Upper lobe of right lung (tissue), 1 donor: ENCODE measurements around the gene SYNDIG1. TPM values are rescaled to one million over a fixed set of nuclear protein-coding genes. Genes with fewer than 3 reads are reported as not detected.

Experiments
- ATAC-seq: fragments of 200-7000 bp; cut with Tn5 transposase; one replicate; pipeline ENCODE4 v1.9.1; 2020; ENCODE audit warnings: mild to moderate bottlenecking, moderate library complexity
- DNase-seq: peaks from one replicate; pipeline ENCODE4 v3.0.0-alpha.2; 2020
- H3K27ac ChIP-seq: fragments of 200-600 bp; one replicate; pipeline ENCODE4 v1.8.0; 2022
- H3K27me3 ChIP-seq: fragments of 200-600 bp; one replicate; pipeline ENCODE4 v1.8.0; 2022; ENCODE audit warnings: mild to moderate bottlenecking
- H3K36me3 ChIP-seq: fragments of 200-600 bp; one replicate; pipeline ENCODE4 v1.8.0; 2022
- H3K4me1 ChIP-seq: fragments of 200-600 bp; one replicate; pipeline ENCODE4 v1.8.0; 2022
- H3K4me3 ChIP-seq: fragments of 200-600 bp; one replicate; pipeline ENCODE4 v1.8.0; 2022; ENCODE audit warnings: mild to moderate bottlenecking
- H3K9me3 ChIP-seq: fragments of 200-600 bp; one replicate; pipeline ENCODE4 v1.8.0; 2022
- intact Hi-C: fragments of 100-400 bp; cut with DNase I; formaldehyde crosslinking; loops from one replicate; pipeline ENCODE4 v1.11.0; 2022
- total RNA-seq: library from RNA; stranded (reverse); fragmentation: NEBNext Ultra II Directional; extraction: Animal tissue kit (Norgen Biotek cat#: 25700); gene quantifications from one replicate; pipeline ENCODE4 v1.2.1, GENCODE V29; 2021
- TF ChIP-seq, protein P1 (sequence below): fragments of 200-600 bp; IDR thresholded peaks from one replicate; pipeline ENCODE4 v1.8.0; 2022; ENCODE audit warnings: antibody characterized with exemption
- donor health status: DM: no; HTN: yes; CAD: no; lungs with severe emphysema.

The SYNDIG1 gene
- total RNA-seq, 1 donor from 2014 or later: not detected

DNA sequence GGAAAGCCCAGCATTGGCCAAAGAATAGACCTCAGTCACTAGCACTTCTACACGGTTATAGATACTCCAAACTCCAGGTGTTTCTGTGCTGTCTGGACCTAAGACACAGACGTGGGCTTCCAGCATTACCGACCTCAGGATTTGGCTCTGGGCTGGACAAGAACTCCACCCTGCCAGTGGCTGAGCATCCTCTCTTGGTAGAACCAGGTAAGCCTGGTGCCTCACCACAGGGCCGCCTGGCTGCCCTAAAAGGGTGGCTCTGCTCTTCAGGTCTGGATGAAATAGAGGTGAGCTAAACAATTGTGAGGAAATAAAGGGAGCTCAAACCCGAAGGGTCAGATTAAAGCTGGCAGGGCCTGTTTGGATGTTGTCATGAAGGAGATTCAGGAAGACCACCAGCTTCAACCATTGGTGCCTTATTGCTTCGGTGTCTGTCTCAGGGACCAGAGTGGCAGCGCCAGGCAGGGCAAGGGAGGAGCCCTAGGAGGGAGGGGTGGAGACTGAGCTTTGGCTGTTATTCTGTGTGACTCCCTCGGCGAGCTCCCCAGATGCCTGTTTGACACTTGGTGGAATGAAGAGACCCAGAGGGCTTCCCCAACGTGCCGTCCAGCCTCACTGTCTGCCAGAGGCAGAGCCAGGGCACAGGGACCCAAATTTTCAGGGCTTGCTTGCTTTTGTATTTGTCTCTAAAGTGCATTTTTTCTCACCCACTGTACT, 8.6 kb downstream of the SYNDIG1 start:
- no peaks in the 10 kb centered on the region for H3K9me3 ChIP-seq
- H3K27me3 ChIP-seq: peaks cover 17% of the 10 kb centered on the region
- no peak overlapping the region for H3K27ac ChIP-seq
- TF ChIP-seq, protein P1, sequence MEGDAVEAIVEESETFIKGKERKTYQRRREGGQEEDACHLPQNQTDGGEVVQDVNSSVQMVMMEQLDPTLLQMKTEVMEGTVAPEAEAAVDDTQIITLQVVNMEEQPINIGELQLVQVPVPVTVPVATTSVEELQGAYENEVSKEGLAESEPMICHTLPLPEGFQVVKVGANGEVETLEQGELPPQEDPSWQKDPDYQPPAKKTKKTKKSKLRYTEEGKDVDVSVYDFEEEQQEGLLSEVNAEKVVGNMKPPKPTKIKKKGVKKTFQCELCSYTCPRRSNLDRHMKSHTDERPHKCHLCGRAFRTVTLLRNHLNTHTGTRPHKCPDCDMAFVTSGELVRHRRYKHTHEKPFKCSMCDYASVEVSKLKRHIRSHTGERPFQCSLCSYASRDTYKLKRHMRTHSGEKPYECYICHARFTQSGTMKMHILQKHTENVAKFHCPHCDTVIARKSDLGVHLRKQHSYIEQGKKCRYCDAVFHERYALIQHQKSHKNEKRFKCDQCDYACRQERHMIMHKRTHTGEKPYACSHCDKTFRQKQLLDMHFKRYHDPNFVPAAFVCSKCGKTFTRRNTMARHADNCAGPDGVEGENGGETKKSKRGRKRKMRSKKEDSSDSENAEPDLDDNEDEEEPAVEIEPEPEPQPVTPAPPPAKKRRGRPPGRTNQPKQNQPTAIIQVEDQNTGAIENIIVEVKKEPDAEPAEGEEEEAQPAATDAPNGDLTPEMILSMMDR: no peak
- intact Hi-C loops: no loop called here
- no peak for ATAC-seq
- no peak overlapping the region for H3K4me3 ChIP-seq
- H3K36me3 ChIP-seq: no peaks in the 10 kb centered on the region
- DNase-seq: no peak
- H3K4me1 ChIP-seq: no peaks in the 10 kb centered on the region

DNA sequence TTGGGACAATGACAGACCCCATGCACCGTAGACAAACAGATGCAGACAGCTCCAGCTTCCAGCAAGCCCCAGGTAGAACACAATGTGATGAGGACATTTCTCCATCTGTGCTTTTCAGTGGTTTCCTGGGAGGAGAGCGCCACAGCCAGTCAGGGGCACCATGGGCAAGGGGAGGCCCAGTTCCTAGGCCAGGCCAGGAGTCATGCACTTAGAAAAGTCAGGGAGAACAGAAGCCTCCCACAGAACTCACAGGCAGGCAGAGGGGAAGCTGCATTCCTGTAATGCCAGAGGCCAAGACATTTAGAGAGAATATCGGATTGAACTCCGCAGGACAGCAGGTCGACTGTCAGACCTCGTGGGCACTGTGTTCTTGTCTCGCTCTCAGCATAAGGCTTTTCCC, 9.2 kb downstream of the SYNDIG1 start:
- ATAC-seq (no peak), DNase-seq (no peak)
- Histone ChIP-seq H3K4me1 (no peaks in the 10 kb centered on the region), H3K4me3 (no peak overlapping the region), H3K36me3 (no peaks in the 10 kb centered on the region), H3K27ac (no peak overlapping the region), H3K27me3 (peaks cover 11% of the 10 kb centered on the region), H3K9me3 (no peaks in the 10 kb centered on the region)
- intact Hi-C loops: no loop called here
- TF ChIP-seq, protein P1: no peak

DNA sequence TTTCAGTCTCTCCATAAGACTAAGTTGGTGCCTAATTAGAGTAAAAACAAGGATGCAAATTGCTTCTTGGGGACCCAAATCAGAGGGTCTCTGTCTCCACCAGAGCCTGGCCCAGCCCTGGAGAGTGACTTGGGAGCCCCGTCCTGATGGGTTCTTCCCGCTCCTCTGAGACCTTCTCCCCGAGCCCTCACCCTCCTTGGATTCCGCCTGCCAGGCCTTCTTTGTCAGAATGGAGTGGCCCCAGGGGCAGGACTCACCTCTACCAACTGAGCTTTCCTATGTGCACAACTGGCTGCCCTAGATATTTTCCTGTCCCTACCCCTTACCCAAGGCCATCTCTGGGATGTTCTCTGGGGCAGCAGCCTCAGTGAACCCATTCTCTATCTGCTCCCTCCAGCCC, 9.7 kb downstream of the SYNDIG1 start:
- H3K4me1 ChIP-seq: no peaks in the 10 kb centered on the region
- intact Hi-C loops: no loop called here
- H3K27ac ChIP-seq: no peak overlapping the region
- no peak for DNase-seq
- H3K27me3 ChIP-seq: peaks cover 9% of the 10 kb centered on the region
- H3K9me3 ChIP-seq: no peaks in the 10 kb centered on the region
- no peaks in the 10 kb centered on the region for H3K36me3 ChIP-seq
- ATAC-seq: no peak
- H3K4me3 ChIP-seq: no peak overlapping the region
- TF ChIP-seq, protein P1: no peak

DNA sequence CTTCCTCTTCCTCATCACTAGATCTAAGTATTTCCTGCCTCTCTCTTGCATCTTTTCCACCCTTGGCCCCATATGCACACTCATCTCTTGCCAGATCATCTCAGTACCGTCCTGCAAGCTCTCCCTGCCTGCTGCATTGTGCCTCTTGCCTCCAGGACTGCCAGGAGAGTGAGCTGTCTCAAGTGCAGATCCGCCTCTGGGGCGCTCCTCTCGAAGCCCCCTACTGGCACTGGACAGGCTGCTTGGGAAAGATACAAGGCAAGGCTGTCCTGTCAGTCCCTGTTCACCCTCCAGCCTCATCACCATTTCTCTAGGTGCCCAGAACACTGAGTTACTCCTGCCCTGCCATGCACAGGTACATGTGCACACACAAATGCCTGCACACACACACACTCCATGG, 10.2 kb downstream of the SYNDIG1 start:
- H3K27me3 ChIP-seq: peaks cover 9% of the 10 kb centered on the region
- no peak overlapping the region for H3K27ac ChIP-seq
- no peaks in the 10 kb centered on the region for H3K36me3 ChIP-seq
- H3K9me3 ChIP-seq: no peaks in the 10 kb centered on the region
- H3K4me1 ChIP-seq: no peaks in the 10 kb centered on the region
- no peak overlapping the region for H3K4me3 ChIP-seq
- no peak for DNase-seq
- no peak for ATAC-seq
- intact Hi-C loops: no loop called here
- TF ChIP-seq, protein P1: no peak

DNA sequence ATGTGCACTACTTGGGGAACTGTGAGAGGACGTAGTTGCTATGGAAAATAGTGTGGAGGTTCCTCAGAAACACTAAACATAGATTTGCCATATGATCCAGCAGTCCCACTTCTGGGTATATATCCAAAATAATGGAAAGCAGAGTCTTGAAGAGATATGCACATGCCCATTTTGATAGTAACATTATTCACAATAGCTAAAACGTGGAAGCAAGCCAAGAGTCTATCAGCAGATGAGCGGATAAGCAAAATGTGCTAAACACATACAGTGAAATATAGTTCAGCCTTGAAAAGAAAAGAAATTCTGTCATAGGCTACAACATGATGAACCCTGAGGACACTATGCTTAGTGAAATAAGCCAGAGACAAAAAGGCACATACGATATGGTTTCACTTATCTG, 11.1 kb downstream of the SYNDIG1 start:
- intact Hi-C loops: no loop called here
- no peak for DNase-seq
- H3K9me3 ChIP-seq: no peaks in the 10 kb centered on the region

More for the DNA sequence above, 11.1 kb downstream of the SYNDIG1 start:
- Histone ChIP-seq H3K27ac (no peak overlapping the region), H3K36me3 (no peaks in the 10 kb centered on the region), H3K4me1 (no peaks in the 10 kb centered on the region), H3K27me3 (peaks cover 9% of the 10 kb centered on the region), H3K4me3 (no peak overlapping the region)
- no peak for ATAC-seq
- TF ChIP-seq, protein P1: no peak
